ENCODE measurements around the gene SORCS2. TPM values are rescaled to one million over a fixed set of nuclear protein-coding genes. Genes with fewer than 3 reads are reported as not detected.

The SORCS2 gene
- total RNA-seq, 1 experiment from 2014 or later: 0.06 TPM

GRCh38 chr4:7756561-7757355, 564.4 kb downstream of the SORCS2 start:
- no peak for DNase-seq (ENCODE audit: low spot score)
- intact Hi-C loops (cut with micrococcal nuclease; ENCODE audit: unreplicated experiment): no loop called here
- Histone ChIP-seq H3K9me3 (ENCODE audit: low read depth, low read length, poor library complexity, severe bottlenecking) (no peaks in the 10 kb centered on the region), H3K27me3 (replicated peaks; ENCODE audit: insufficient read depth, low read depth, low read length, poor library complexity) (no peaks in the 10 kb centered on the region), H3K4me3 (ENCODE audit: low read depth, low read length, poor library complexity, severe bottlenecking) (no peak overlapping the region), H3K36me3 (ENCODE audit: insufficient read depth, low read length, poor library complexity, severe bottlenecking) (peaks cover 4% of the 10 kb centered on the region), H3K27ac (ENCODE audit: low read depth, low read length, poor library complexity, severe bottlenecking) (no peak overlapping the region), H3K4me1 (ENCODE audit: insufficient read depth, low read length, poor library complexity, severe bottlenecking) (peaks cover 31% of the 10 kb centered on the region)
- ChIA-PET CTCF (no interaction called here), POLR2A (ENCODE audit: low non-redundant PET) (no interaction called here)
- TF ChIP-seq EZH2 (IDR thresholded peaks at IDR 0.05; ENCODE audit: borderline replicate concordance, low read depth, low read length, poor library complexity, severe bottlenecking) (no peak), CTCF (conservative IDR thresholded peaks at IDR 0.05; ENCODE audit: low read depth, low read length) (no peak)
- BruUV-seq (replicated peaks): no TSS peak

DNA sequence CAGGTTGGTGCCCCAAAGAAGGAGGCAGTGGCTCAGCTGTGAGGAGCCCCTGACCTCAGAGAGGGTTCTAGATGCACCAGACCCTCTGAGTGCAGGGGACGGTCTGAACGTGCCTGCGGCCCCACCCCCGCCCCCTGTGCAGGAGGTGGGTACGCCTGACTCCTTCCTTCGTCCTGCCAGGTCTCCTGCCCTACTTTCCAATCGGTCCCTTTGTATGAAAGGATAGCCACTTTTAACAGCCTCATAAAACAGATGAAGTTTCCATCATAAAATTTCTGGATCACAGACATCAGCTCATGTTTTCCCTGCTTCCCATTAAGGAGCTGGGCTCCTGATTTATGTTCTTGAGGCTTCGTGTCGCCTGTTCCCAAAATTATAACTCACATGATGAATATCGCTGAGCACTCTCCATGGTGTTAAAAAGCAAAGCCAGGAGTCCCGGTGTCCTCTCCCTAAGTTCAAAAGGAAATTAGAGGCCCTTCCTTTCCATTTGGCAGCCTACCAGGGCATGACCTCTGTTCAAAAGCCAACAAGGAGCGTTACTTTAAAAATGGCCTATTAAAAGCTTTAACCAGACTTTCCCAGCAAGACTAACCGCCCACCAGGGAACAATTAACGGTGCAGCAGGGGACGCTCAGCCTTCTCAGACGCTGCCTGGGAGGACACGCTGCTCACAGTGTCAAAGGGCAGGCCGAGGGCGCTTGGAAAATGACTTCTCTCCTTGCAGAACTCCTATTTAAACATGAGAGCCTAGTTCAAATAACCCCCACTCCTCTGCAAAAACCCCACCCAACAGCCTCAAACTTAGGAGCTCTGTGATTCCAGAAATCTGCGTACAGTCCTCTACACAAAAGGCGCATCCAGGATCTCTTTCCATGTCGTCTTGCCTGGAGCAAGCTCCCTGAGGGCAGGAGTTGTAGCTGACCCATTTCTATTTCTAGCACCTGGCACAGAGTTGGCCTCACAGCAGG, 565.4 kb downstream of the SORCS2 start:
- Histone ChIP-seq H3K27me3 (replicated peaks; ENCODE audit: insufficient read depth, low read depth, low read length, poor library complexity) (no peaks in the 10 kb centered on the region), H3K9me3 (ENCODE audit: low read depth, low read length, poor library complexity, severe bottlenecking) (no peaks in the 10 kb centered on the region), H3K36me3 (ENCODE audit: insufficient read depth, low read length, poor library complexity, severe bottlenecking) (peaks cover 4% of the 10 kb centered on the region), H3K4me1 (ENCODE audit: insufficient read depth, low read length, poor library complexity, severe bottlenecking) (peaks cover 36% of the 10 kb centered on the region), H3K27ac (ENCODE audit: low read depth, low read length, poor library complexity, severe bottlenecking) (peak overlapping the region; percentile 25), H3K4me3 (ENCODE audit: low read depth, low read length, poor library complexity, severe bottlenecking) (no peak overlapping the region)
- intact Hi-C loops (cut with micrococcal nuclease; ENCODE audit: unreplicated experiment): no loop called here
- peak; percentile 26 for DNase-seq (ENCODE audit: low spot score)
- BruUV-seq (replicated peaks): no TSS peak
- ChIA-PET POLR2A (ENCODE audit: low non-redundant PET) (no interaction called here), CTCF (no interaction called here)
- no peak for TF ChIP-seq CTCF (conservative IDR thresholded peaks at IDR 0.05; ENCODE audit: low read depth, low read length)
- TF ChIP-seq EZH2 (IDR thresholded peaks at IDR 0.05; ENCODE audit: borderline replicate concordance, low read depth, low read length, poor library complexity, severe bottlenecking): no peak

GRCh38 chr4:7758476-7758875, 566.1 kb downstream of the SORCS2 start:
- Histone ChIP-seq H3K4me1 (ENCODE audit: insufficient read depth, low read length, poor library complexity, severe bottlenecking) (peaks cover 36% of the 10 kb centered on the region), H3K4me3 (ENCODE audit: low read depth, low read length, poor library complexity, severe bottlenecking) (no peak overlapping the region), H3K36me3 (ENCODE audit: insufficient read depth, low read length, poor library complexity, severe bottlenecking) (peaks cover 9% of the 10 kb centered on the region), H3K9me3 (ENCODE audit: low read depth, low read length, poor library complexity, severe bottlenecking) (no peaks in the 10 kb centered on the region), H3K27me3 (replicated peaks; ENCODE audit: insufficient read depth, low read depth, low read length, poor library complexity) (no peaks in the 10 kb centered on the region), H3K27ac (ENCODE audit: low read depth, low read length, poor library complexity, severe bottlenecking) (peak overlapping the region; percentile 25)
- no peak for DNase-seq (ENCODE audit: low spot score)
- TF ChIP-seq EZH2 (IDR thresholded peaks at IDR 0.05; ENCODE audit: borderline replicate concordance, low read depth, low read length, poor library complexity, severe bottlenecking): no peak
- no peak for TF ChIP-seq CTCF (conservative IDR thresholded peaks at IDR 0.05; ENCODE audit: low read depth, low read length)
- ChIA-PET CTCF (no interaction called here), POLR2A (ENCODE audit: low non-redundant PET) (no interaction called here)
- intact Hi-C loops (cut with micrococcal nuclease; ENCODE audit: unreplicated experiment): no loop called here
- BruUV-seq (replicated peaks): no TSS peak

Measured in A673 (cell line).